ENCODE measurements around the gene IFI44L.

Gene IFI44L

GRCh38 chr1:78630600-78630999 lies 10.4 kb downstream of the IFI44L start:
- H3K27ac ChIP-seq (ENCODE audit: low read length) = no peak overlapping the region
- no peaks in the 10 kb centered on the region for H3K9me3 ChIP-seq (ENCODE audit: insufficient read depth, low read length)
- H3K4me3 ChIP-seq (ENCODE audit: low read length) = no peak overlapping the region
- H2AFZ ChIP-seq (ENCODE audit: low read depth, low read length) = no peak overlapping the region
- no peaks in the 10 kb centered on the region for H4K20me1 ChIP-seq (ENCODE audit: insufficient read depth, low read length)
- no peak overlapping the region for H3K4me2 ChIP-seq (ENCODE audit: low read length)
- no peaks in the 10 kb centered on the region for H3K79me2 ChIP-seq (ENCODE audit: low read length)
- H3K9ac ChIP-seq (ENCODE audit: low read length) = no peak overlapping the region
- TF ChIP-seq CTCF (IDR thresholded peaks at IDR 0.05; ENCODE audit: low read depth, low read length) (no peak), EZH2phosphoT487 (IDR thresholded peaks at IDR 0.05; ENCODE audit: low read depth) (no peak)
- no peaks in the 10 kb centered on the region for H3K4me1 ChIP-seq (ENCODE audit: low read length)
- H3K27me3 ChIP-seq (ENCODE audit: low read depth, low read length) = no peaks in the 10 kb centered on the region
- no peaks in the 10 kb centered on the region for H3K36me3 ChIP-seq (replicated peaks; ENCODE audit: low read depth, low read length)

DNA sequence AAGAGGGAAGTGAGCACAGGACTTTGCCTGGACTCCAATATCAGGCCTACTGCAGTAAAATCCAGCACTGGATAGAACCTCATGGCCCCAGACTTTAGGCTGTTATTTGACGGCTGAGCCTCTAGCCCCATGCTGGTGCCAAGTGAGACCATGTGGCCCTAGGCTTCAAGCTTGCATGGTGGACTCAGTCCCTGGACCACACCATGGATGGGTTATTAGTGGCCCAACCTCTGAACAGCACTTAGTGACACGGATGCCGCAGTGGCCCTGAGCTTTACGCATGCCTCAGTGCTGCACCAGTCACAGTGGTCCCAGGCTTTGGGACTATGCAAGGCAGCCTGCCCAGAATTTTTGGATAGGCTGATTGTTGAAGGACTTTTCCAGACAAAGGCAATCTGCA lies 13.0 kb downstream of the IFI44L start:
- Histone ChIP-seq H4K20me1 (ENCODE audit: insufficient read depth, low read length) (no peaks in the 10 kb centered on the region), H3K36me3 (replicated peaks; ENCODE audit: low read depth, low read length) (no peaks in the 10 kb centered on the region), H3K27ac (ENCODE audit: low read length) (no peak overlapping the region), H3K4me1 (ENCODE audit: low read length) (no peaks in the 10 kb centered on the region), H3K27me3 (ENCODE audit: low read depth, low read length) (no peaks in the 10 kb centered on the region), H3K4me3 (ENCODE audit: low read length) (no peak overlapping the region), H2AFZ (ENCODE audit: low read depth, low read length) (no peak overlapping the region), H3K4me2 (ENCODE audit: low read length) (no peak overlapping the region), H3K9ac (ENCODE audit: low read length) (no peak overlapping the region), H3K9me3 (ENCODE audit: insufficient read depth, low read length) (no peaks in the 10 kb centered on the region), H3K79me2 (ENCODE audit: low read length) (no peaks in the 10 kb centered on the region)
- TF ChIP-seq EZH2phosphoT487 (IDR thresholded peaks at IDR 0.05; ENCODE audit: low read depth) (no peak), CTCF (IDR thresholded peaks at IDR 0.05; ENCODE audit: low read depth, low read length) (no peak)

- H4K20me1 ChIP-seq (ENCODE audit: insufficient read depth, low read length) = no peaks in the 10 kb centered on the region
- no peak overlapping the region for H2AFZ ChIP-seq (ENCODE audit: low read depth, low read length)
- H3K4me3 ChIP-seq (ENCODE audit: low read length) = no peak overlapping the region
- TF ChIP-seq EZH2phosphoT487 (IDR thresholded peaks at IDR 0.05; ENCODE audit: low read depth) = no peak
- TF ChIP-seq CTCF (IDR thresholded peaks at IDR 0.05; ENCODE audit: low read depth, low read length) = no peak
- H3K27me3 ChIP-seq (ENCODE audit: low read depth, low read length) = no peaks in the 10 kb centered on the region
- 0 out of 2 replicates have a peak overlapping the region, but pooled peaks have one; percentile 3 for H3K4me2 ChIP-seq (ENCODE audit: low read length)
- no peaks in the 10 kb centered on the region for H3K79me2 ChIP-seq (ENCODE audit: low read length)
- H3K4me1 ChIP-seq (ENCODE audit: low read length) = peaks cover 23% of the 10 kb centered on the region
- no peak overlapping the region for H3K9ac ChIP-seq (ENCODE audit: low read length)
- H3K9me3 ChIP-seq (ENCODE audit: insufficient read depth, low read length) = 0 out of 2 replicates have a peak, but pooled peaks cover 4% of the 10 kb centered on the region
- no peak overlapping the region for H3K27ac ChIP-seq (ENCODE audit: low read length)
- no peaks in the 10 kb centered on the region for H3K36me3 ChIP-seq (replicated peaks; ENCODE audit: low read depth, low read length)
Observed at GRCh38 chr1:78640462-78640861, 20.2 kb downstream of the IFI44L start.

- Histone ChIP-seq H3K4me3 (ENCODE audit: low read length) (no peak overlapping the region; the same call in 1 of the 2 replicates), H3K36me3 (replicated peaks; ENCODE audit: low read depth, low read length) (no peaks in the 10 kb centered on the region), H2AFZ (ENCODE audit: low read depth, low read length) (no peak overlapping the region), H3K9me3 (ENCODE audit: insufficient read depth, low read length) (0 out of 2 replicates have a peak, but pooled peaks cover 4% of the 10 kb centered on the region), H3K9ac (ENCODE audit: low read length) (no peak overlapping the region), H4K20me1 (ENCODE audit: insufficient read depth, low read length) (no peaks in the 10 kb centered on the region), H3K27ac (ENCODE audit: low read length) (peak overlapping the region; percentile 21; the same call in 1 of the 2 replicates), H3K79me2 (ENCODE audit: low read length) (no peaks in the 10 kb centered on the region), H3K4me1 (ENCODE audit: low read length) (peaks cover 23% of the 10 kb centered on the region), H3K4me2 (ENCODE audit: low read length) (peak overlapping the region; percentile 51), H3K27me3 (ENCODE audit: low read depth, low read length) (no peaks in the 10 kb centered on the region)
- no peak for TF ChIP-seq EZH2phosphoT487 (IDR thresholded peaks at IDR 0.05; ENCODE audit: low read depth)
- no peak for TF ChIP-seq CTCF (IDR thresholded peaks at IDR 0.05; ENCODE audit: low read depth, low read length)
Observed at GRCh38 chr1:78641558-78641957, 21.3 kb downstream of the IFI44L start.

All from OCI-LY3 (cell line).